ENCODE results near the gene TNRC18.

Gene TNRC18

DNA sequence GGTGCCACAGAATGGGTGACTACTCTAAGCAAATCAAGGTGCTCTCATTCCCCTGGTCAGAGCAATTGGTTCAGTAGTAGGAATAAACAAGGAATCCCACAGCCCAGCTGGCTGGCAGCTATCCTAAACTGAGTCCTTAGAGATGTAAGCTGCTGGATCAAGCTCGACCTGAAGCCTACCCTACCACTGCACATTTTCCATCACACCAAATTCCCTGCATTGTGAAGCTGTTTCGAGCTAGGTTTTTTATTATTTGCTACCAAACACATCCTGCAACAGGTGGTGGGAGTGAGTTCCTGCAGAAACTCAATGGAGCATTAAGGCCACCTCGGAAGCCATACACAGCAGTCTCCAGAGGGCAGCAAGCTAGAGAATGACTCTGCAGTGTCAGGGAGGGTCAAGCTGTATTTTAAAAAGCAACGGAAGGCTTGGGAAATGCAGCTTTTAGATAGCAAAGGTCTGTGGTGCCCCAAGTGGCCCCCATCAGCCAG is 33.7 kb upstream of the TNRC18 start:
- DNase-seq, result no peak
- no peaks in the 10 kb centered on the region for H3K36me3 ChIP-seq
- 0 out of 2 replicates have a peak, but pooled peaks cover 4% of the 10 kb centered on the region for H3K4me1 ChIP-seq
- no peak overlapping the region for H3K4me3 ChIP-seq (ENCODE audit: low read depth, low read length)
- TF ChIP-seq, protein P1, sequence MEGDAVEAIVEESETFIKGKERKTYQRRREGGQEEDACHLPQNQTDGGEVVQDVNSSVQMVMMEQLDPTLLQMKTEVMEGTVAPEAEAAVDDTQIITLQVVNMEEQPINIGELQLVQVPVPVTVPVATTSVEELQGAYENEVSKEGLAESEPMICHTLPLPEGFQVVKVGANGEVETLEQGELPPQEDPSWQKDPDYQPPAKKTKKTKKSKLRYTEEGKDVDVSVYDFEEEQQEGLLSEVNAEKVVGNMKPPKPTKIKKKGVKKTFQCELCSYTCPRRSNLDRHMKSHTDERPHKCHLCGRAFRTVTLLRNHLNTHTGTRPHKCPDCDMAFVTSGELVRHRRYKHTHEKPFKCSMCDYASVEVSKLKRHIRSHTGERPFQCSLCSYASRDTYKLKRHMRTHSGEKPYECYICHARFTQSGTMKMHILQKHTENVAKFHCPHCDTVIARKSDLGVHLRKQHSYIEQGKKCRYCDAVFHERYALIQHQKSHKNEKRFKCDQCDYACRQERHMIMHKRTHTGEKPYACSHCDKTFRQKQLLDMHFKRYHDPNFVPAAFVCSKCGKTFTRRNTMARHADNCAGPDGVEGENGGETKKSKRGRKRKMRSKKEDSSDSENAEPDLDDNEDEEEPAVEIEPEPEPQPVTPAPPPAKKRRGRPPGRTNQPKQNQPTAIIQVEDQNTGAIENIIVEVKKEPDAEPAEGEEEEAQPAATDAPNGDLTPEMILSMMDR (IDR thresholded peaks at IDR 0.05; ENCODE audit: low read depth, low read length), result no peak
- no peaks in the 10 kb centered on the region for H3K9me3 ChIP-seq
- H3K27me3 ChIP-seq, result no peaks in the 10 kb centered on the region

DNA sequence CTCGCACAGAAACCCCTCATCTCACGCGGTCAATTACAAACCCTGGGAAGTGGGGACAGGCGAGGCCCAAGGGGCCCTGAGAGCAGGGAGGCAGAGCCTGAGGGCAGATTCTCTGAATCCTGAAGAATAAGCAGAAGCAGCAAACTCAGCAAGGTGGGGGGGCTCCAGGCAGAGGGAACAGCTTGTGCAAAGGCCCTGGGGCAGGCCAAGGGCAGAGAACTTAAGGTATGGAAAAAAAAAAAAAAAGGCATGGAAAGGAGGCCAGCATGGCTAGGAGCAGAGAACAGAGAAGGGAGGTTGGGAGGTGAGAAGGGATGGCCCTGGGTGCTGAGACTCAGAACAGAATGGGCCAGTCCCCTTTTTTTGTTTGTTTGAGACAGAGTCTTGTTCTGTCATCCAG is 32.8 kb upstream of the TNRC18 start:
- no peak for DNase-seq
- TF ChIP-seq, protein P1 (IDR thresholded peaks at IDR 0.05; ENCODE audit: low read depth, low read length), result no peak
- no peaks in the 10 kb centered on the region for H3K27me3 ChIP-seq
- no peak overlapping the region for H3K4me3 ChIP-seq (ENCODE audit: low read depth, low read length)
- no peaks in the 10 kb centered on the region for H3K9me3 ChIP-seq
- 0 out of 2 replicates have a peak, but pooled peaks cover 4% of the 10 kb centered on the region for H3K4me1 ChIP-seq
- no peaks in the 10 kb centered on the region for H3K36me3 ChIP-seq

DNA sequence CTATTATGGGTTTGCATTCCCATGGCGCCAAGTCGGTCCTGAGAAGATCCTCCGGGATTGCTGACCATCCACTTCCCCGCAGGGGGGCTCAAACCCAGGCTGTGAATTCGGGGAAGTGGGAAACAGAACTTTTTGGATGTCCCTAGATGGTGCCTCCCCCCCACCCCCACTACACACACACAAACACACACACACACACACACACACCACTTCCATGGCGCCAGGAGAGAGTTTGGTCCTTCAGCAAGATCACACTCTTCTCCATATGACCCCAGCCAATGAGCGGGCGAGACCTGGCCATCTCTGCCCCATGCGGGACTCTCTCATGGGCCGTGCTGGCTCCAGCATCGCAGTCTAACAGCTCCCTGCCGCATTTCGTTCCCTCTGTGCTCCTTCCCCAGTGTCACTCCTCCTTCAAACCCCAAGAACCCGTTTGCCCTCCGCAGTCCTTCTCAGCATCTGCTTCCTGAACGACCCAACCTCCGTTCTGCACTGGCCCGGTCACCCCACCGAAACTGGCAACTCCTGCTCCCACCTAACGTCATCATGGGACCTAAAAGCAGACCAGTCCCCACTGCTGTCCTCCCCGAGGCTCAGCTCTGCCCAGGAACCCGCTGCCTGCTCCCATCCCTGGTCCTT is 32.1 kb upstream of the TNRC18 start:
- TF ChIP-seq, protein P1 (IDR thresholded peaks at IDR 0.05; ENCODE audit: low read depth, low read length), result no peak
- Histone ChIP-seq H3K27me3 (no peaks in the 10 kb centered on the region), H3K9me3 (no peaks in the 10 kb centered on the region), H3K36me3 (no peaks in the 10 kb centered on the region), H3K4me3 (ENCODE audit: low read depth, low read length) (no peak overlapping the region), H3K4me1 (0 out of 2 replicates have a peak, but pooled peaks cover 4% of the 10 kb centered on the region)
- no peak for DNase-seq

DNA sequence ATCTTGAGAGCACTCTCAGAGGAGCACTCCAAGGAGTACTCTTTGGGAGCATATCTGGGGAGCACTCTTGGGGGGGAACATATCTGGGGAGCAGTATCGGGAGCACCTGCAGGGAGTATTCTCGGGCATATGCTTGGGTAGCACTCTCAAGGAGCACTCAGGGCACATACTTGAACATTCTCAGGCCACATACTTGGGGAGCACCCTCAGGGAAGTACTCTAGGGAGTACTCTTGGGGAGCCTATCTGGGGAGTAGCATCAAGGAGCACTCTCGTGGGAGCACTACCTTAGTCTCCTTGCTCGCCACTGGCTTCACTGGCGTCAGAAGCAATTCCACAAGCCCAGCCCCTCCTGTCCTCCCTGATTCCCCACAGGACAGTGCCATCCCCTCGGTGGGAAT is 31.5 kb upstream of the TNRC18 start:
- Histone ChIP-seq H3K4me1 (0 out of 2 replicates have a peak, but pooled peaks cover 4% of the 10 kb centered on the region), H3K4me3 (ENCODE audit: low read depth, low read length) (no peak overlapping the region), H3K27me3 (no peaks in the 10 kb centered on the region), H3K9me3 (no peaks in the 10 kb centered on the region), H3K36me3 (no peaks in the 10 kb centered on the region)
- DNase-seq, result no peak
- TF ChIP-seq, protein P1 (IDR thresholded peaks at IDR 0.05; ENCODE audit: low read depth, low read length), result no peak

DNA sequence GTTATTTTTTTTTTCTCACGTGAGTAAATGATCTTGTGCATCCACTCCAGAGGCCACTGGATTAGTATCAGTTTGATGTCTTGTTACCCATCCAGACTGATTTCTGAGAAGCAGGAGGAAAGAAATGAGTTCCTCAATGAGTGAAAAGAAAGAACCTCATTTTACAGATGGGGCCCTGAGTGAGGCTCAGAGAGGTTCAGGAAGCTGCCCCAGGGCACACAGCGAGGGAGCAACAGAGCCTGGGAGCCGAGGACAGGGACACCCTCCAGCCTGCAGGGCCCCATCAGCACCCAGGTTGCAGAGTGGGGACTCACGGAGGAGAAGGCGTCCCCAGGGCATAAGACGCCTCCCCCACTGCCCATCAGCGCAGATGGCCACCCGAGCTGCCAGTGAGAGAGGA is 30.9 kb upstream of the TNRC18 start:
- H3K36me3 ChIP-seq, result no peaks in the 10 kb centered on the region
- DNase-seq, result no peak
- H3K4me1 ChIP-seq, result 0 out of 2 replicates have a peak, but pooled peaks cover 4% of the 10 kb centered on the region
- TF ChIP-seq, protein P1 (IDR thresholded peaks at IDR 0.05; ENCODE audit: low read depth, low read length), result no peak
- H3K4me3 ChIP-seq (ENCODE audit: low read depth, low read length), result no peak overlapping the region
- H3K27me3 ChIP-seq, result no peaks in the 10 kb centered on the region
- H3K9me3 ChIP-seq, result no peaks in the 10 kb centered on the region

DNA sequence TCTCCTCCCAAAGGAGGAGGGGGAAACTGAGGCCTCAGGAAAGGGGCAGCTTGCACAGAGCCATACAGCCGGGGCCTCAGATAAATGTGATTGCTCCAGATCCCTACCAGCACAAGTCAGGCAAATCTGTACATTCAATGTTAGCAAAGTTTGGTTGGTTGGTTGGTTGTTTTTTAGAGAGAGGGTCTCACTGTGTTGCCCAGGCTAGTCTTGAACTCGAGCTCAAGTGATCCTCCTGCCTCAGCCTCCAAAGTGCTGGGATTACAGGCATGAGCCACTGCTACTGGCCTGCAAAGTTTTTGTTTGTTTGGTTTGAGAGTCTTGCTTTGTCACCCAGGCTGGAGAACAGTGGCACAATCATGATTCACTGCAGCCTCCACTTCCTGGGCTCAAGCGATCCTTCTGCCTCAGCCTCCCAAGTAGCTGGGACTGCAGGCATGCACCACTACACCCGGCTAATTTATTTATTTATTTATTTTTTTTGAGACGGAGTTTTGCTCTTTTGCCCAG is 30.0 kb upstream of the TNRC18 start:
- H3K9me3 ChIP-seq, result no peaks in the 10 kb centered on the region
- H3K4me1 ChIP-seq, result 0 out of 2 replicates have a peak, but pooled peaks cover 4% of the 10 kb centered on the region
- no peak for DNase-seq
- no peaks in the 10 kb centered on the region for H3K27me3 ChIP-seq
- H3K4me3 ChIP-seq (ENCODE audit: low read depth, low read length), result no peak overlapping the region
- TF ChIP-seq, protein P1 (IDR thresholded peaks at IDR 0.05; ENCODE audit: low read depth, low read length), result no peak
- no peaks in the 10 kb centered on the region for H3K36me3 ChIP-seq

All from BE2C (cell line).